Large intestine (tissue), 3 donors: ENCODE results near the gene GDPD2. TPM values are rescaled to one million over a fixed set of nuclear protein-coding genes. Genes with fewer than 3 reads are reported as not detected.

Experiments used
- DNase-seq, 2 donors: peaks; one replicate each; pipeline versions ENCODE4 v3.0.0 to v3.0.0-alpha.2; 2013
- H3K27ac ChIP-seq: one replicate; pipeline ENCODE4 v1.5.1; 2013; ENCODE audit warnings: low read length
- H3K27me3 ChIP-seq: 2 replicates; pipeline ENCODE4 v1.6.1; 2013; ENCODE audit warnings: low read length; ENCODE audit not compliant: control insufficient read depth, insufficient read depth
- H3K36me3 ChIP-seq: 2 replicates; pipeline ENCODE4 v1.6.1; 2013; ENCODE audit warnings: low read length; ENCODE audit not compliant: control insufficient read depth, insufficient read depth
- H3K4me1 ChIP-seq: one replicate; pipeline ENCODE4 v1.6.1; 2013; ENCODE audit warnings: low read length; ENCODE audit not compliant: control insufficient read depth, insufficient read depth
- H3K4me3 ChIP-seq: one replicate; pipeline ENCODE4 v1.5.1; 2013; ENCODE audit warnings: low read length
- H3K9me3 ChIP-seq: one replicate; pipeline ENCODE4 v1.6.1; 2013; ENCODE audit warnings: mild to moderate bottlenecking, low read depth, low read length, moderate library complexity; ENCODE audit not compliant: control insufficient read depth
- WGBS: methylation state at CpG from one replicate; pipeline ENCODE4 v1.1.5; 2013; ENCODE audit warnings: low lambda C conversion rate; ENCODE audit not compliant: insufficient coverage; 5-methylcytosine and 5-hydroxymethylcytosine counted together
- polyA plus RNA-seq: library from polyadenylated mRNA; unstranded; fragments of 120-200 nt; gene quantifications from one replicate; pipeline ENCODE4 v1.2.1, GENCODE V29; 2013

Gene GDPD2
- polyA plus RNA-seq, 1 donor, result 19.9 TPM

DNA sequence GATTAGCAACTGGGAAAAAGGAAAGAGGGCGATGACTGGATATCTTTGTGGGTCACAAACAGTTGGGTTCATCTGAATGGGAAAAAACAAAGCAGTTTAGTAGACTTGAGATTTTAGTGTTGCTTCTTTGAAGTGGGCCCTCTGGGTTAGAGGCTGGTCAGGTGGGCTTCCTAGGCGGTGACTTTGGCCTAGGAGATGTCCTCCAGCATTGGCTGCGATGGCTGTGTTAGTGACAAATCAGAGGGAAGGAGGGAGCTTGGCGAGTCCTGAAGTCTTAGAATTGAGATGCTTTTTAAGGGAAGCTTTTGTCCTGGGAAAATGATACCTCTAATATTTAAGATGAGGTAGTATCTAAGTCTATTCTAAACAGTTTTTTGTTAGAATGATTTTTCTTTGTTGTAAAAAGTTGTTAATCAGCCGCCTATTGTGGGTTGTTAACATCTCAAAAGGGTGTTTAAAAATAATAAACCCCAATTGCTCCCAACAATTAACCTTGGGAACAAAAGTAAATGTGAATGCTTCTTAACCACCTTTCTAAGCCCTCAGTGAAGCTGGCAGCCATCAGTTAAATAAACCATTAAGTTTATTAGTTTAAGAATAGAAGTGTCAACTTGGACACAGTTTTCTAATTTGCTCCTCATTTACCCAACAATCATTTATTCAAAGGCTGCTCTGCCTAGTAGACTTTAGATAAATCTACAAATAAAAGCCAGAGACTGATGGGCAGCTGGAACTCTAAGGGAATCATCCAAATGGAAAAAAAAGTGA, 53.2 kb downstream of the GDPD2 start:
- no peak overlapping the region for H3K4me3 ChIP-seq
- peaks cover 5% of the 10 kb centered on the region for H3K36me3 ChIP-seq
- peak overlapping the region; percentile 74 for H3K27ac ChIP-seq
- no peaks in the 10 kb centered on the region for H3K27me3 ChIP-seq
- no peak for DNase-seq
- no peaks in the 10 kb centered on the region for H3K9me3 ChIP-seq
- peaks cover 43% of the 10 kb centered on the region for H3K4me1 ChIP-seq
- 40% methylated on average over 1 of the region's 5 CpGs for WGBS

GRCh38 chrX:70476934-70477733, 54.0 kb downstream of the GDPD2 start:
- peak overlapping the region; percentile 74 for H3K27ac ChIP-seq
- H3K9me3 ChIP-seq, result no peaks in the 10 kb centered on the region
- H3K27me3 ChIP-seq, result no peaks in the 10 kb centered on the region
- peaks cover 49% of the 10 kb centered on the region for H3K4me1 ChIP-seq
- H3K4me3 ChIP-seq, result no peak overlapping the region
- H3K36me3 ChIP-seq, result peaks cover 5% of the 10 kb centered on the region
- DNase-seq, result peak; percentile 38 to 77
- WGBS, result no CpG with 5 or more reads among the region's 13 CpGs

- WGBS, result no CpG with 5 or more reads among the region's 4 CpGs
- peaks cover 52% of the 10 kb centered on the region for H3K4me1 ChIP-seq
- no peaks in the 10 kb centered on the region for H3K27me3 ChIP-seq
- no peak for DNase-seq
- peaks cover 5% of the 10 kb centered on the region for H3K36me3 ChIP-seq
- no peaks in the 10 kb centered on the region for H3K9me3 ChIP-seq
- H3K4me3 ChIP-seq, result no peak overlapping the region
- peak overlapping the region; percentile 74 for H3K27ac ChIP-seq
Observed at GRCh38 chrX:70477734-70478075, 54.6 kb downstream of the GDPD2 start.

- Histone ChIP-seq H3K9me3 (no peaks in the 10 kb centered on the region), H3K4me3 (no peak overlapping the region)
- WGBS, result no CpG with 5 or more reads among the region's 10 CpGs
Observed at GRCh38 chrX:70478526-70479245, 55.6 kb downstream of the GDPD2 start.

GRCh38 chrX:70479247-70479921, 56.3 kb downstream of the GDPD2 start:
- Histone ChIP-seq H3K4me1 (peaks cover 52% of the 10 kb centered on the region), H3K9me3 (no peaks in the 10 kb centered on the region), H3K27ac (peak overlapping the region; percentile 74), H3K27me3 (no peaks in the 10 kb centered on the region), H3K4me3 (no peak overlapping the region), H3K36me3 (peaks cover 7% of the 10 kb centered on the region)
- no CpG with 5 or more reads among the region's 4 CpGs for WGBS
- peak; percentile 59 to 77 for DNase-seq

More at GRCh38 chrX:70478526-70479245, 55.6 kb downstream of the GDPD2 start:
- Histone ChIP-seq H3K36me3 (peaks cover 5% of the 10 kb centered on the region), H3K27me3 (no peaks in the 10 kb centered on the region), H3K4me1 (peaks cover 52% of the 10 kb centered on the region), H3K27ac (peak overlapping the region; percentile 74)
- DNase-seq, result no peak

GRCh38 chrX:70479922-70480659, 57.0 kb downstream of the GDPD2 start:
- H3K4me1 ChIP-seq, result peaks cover 52% of the 10 kb centered on the region
- peaks cover 9% of the 10 kb centered on the region for H3K36me3 ChIP-seq
- no peaks in the 10 kb centered on the region for H3K27me3 ChIP-seq
- DNase-seq, result peak; percentile 53 to 86
- H3K4me3 ChIP-seq, result no peak overlapping the region
- H3K27ac ChIP-seq, result peak overlapping the region; percentile 74
- WGBS, result no CpG with 5 or more reads among the region's 6 CpGs
- H3K9me3 ChIP-seq, result no peaks in the 10 kb centered on the region

DNA sequence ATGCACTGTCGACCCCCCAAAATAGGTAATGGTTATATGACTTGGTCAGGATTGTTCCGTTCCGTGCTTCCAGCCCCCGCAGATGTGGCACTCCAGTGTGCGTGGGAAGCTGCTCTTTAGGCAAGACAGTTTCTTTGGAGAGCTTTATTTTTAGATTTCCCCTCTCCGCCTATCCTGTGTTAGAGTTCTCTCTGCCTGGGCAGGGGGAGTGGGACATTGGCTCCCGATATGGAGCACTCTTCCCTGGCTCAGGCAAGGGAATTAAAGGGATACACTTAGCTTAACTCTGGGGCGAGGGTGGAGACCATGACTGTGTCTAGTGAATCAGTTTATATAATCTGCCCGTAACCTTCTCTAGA, 57.5 kb downstream of the GDPD2 start:
- Histone ChIP-seq H3K4me1 (peaks cover 53% of the 10 kb centered on the region), H3K36me3 (peaks cover 9% of the 10 kb centered on the region), H3K27me3 (no peaks in the 10 kb centered on the region), H3K9me3 (no peaks in the 10 kb centered on the region), H3K27ac (peak overlapping the region; percentile 74), H3K4me3 (no peak overlapping the region)
- no CpG with 5 or more reads among the region's 9 CpGs for WGBS
- no peak for DNase-seq

DNA sequence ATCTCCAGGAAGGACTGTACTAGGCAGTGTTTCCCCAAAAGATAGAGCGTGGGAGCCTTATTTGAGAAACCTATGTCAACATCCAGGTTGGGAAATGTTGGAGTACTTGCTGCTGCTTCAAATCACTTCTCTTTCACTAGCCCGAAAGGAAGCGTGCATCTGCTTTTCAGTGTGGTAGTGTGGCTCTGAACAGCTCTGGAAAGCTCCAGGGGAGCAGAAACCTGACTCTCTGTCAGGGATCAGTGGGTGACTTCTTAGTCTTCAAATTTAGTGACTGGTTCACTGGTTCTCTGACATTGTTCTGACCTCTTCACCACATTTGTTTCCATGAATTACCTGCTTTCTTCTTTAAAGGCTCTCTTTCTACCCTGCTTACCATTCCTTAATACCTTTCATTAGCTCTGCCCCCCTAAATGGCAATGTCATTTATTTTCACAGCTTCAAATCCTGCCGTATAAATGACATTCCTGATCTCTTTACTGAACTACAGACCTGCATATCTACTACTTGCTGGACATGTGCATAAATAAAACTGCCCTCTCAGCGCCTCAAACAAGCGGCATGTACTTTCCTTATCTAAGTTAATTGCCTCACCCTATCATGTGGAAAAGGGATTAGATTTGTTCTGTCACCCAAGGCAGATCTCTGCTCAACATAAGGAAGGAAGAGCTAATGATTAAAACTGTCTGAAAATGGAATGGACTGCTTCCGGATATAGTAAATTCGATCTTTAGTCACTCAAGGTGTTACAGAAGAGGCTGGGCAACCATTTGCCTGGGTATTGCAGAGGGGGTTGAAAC, 58.6 kb downstream of the GDPD2 start:
- DNase-seq, result peak; percentile 67 to 82
- no peaks in the 10 kb centered on the region for H3K27me3 ChIP-seq
- no CpG with 5 or more reads among the region's 8 CpGs for WGBS
- peaks cover 17% of the 10 kb centered on the region for H3K36me3 ChIP-seq
- H3K9me3 ChIP-seq, result no peaks in the 10 kb centered on the region
- peak overlapping the region; percentile 76 for H3K27ac ChIP-seq
- H3K4me1 ChIP-seq, result peaks cover 55% of the 10 kb centered on the region
- H3K4me3 ChIP-seq, result no peak overlapping the region

GRCh38 chrX:70482300-70482699, 59.2 kb downstream of the GDPD2 start:
- no CpG with 5 or more reads among the region's 2 CpGs for WGBS
- H3K36me3 ChIP-seq, result peaks cover 20% of the 10 kb centered on the region
- no peak for DNase-seq
- H3K9me3 ChIP-seq, result no peaks in the 10 kb centered on the region
- H3K27me3 ChIP-seq, result no peaks in the 10 kb centered on the region
- H3K27ac ChIP-seq, result peak overlapping the region; percentile 76
- H3K4me3 ChIP-seq, result no peak overlapping the region
- peaks cover 50% of the 10 kb centered on the region for H3K4me1 ChIP-seq
